HG02973 (cell line): ENCODE data around the gene APOL4.
A peak's percentile ranks its signal among the peaks of the same experiment; 100 is the strongest.
"Not testable (repeated sequence)": the region's sequence is repeated elsewhere in the genome, so short reads cannot be mapped to it uniquely, and the experiment has no call there.

Experiments
- ATAC-seq: cut with Tn5 transposase; IDR thresholded peaks from one replicate; pipeline ENCODE4 v1.9.1; 2021; ENCODE audit warnings: moderate library complexity; ENCODE audit not compliant: unreplicated experiment

APOL4 gene

GRCh38 chr22:36187862-36188261, 13.7 kb downstream of the APOL4 start:
- not testable (repeated sequence) for ATAC-seq

DNA sequence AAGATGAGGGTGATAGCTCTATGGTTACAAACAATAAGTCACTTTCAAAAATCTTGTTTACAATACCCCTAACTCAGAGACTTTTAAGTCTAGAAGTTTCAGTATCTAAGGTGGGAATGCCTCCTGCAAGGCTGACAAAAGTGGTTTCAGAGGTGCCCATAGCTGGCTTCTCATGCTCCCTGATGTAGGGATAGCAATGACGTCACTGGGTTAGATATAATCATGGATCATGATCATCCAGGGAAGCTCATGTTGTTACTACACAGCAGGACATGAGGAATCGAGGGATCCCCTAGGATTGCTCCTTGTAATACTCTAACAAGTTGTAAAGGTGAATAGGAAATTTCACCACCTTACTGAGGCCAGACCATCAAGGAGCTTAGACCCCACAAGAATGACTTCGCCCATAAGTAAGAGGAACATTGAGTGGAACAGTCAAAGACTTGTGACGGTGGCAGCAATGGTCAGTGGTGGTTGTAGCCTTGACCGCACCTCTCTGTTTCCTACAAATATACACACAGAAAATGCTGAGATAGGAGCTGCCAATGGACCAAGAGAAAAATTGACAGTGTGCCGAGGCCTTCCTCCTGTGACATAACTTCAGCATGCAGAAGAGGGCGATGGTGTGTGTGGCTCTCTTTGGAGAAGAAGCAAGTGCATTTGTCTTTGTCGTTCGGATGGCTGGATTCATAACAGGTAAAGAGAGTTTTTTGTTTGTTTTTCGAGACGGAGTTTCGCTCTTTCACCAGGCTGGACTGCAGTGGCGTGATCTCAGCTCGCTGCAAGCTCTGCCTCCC, 15.6 kb downstream of the APOL4 start:
- ATAC-seq: no peak

- no peak for ATAC-seq
Observed at GRCh38 chr22:36184433-36185025, 17.1 kb downstream of the APOL4 start.

GRCh38 chr22:36183446-36183845, 18.2 kb downstream of the APOL4 start:
- ATAC-seq: no peak

GRCh38 chr22:36182857-36183256, 18.8 kb downstream of the APOL4 start:
- ATAC-seq: no peak

GRCh38 chr22:36182056-36182455, 19.6 kb downstream of the APOL4 start:
- no peak for ATAC-seq

DNA sequence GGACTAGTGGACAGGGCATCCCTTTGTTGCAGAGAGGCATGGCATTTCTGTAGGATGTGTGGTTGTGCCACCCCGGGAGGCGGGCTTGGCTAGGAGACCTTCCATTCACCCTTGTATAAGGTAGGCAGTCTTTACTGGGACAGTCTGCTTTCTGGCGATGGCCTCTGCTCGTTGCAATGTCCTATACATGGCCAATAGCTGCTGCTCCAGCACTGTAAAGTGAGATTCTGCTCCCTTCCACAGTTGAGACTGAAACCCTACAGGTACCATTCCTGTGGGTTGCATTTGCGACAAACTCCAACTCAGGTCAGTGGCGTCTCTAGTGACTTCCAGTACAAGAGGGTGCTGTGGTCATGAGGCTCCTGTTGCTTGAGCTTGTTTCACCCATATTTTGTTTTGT, 20.7 kb downstream of the APOL4 start:
- ATAC-seq: no peak

DNA sequence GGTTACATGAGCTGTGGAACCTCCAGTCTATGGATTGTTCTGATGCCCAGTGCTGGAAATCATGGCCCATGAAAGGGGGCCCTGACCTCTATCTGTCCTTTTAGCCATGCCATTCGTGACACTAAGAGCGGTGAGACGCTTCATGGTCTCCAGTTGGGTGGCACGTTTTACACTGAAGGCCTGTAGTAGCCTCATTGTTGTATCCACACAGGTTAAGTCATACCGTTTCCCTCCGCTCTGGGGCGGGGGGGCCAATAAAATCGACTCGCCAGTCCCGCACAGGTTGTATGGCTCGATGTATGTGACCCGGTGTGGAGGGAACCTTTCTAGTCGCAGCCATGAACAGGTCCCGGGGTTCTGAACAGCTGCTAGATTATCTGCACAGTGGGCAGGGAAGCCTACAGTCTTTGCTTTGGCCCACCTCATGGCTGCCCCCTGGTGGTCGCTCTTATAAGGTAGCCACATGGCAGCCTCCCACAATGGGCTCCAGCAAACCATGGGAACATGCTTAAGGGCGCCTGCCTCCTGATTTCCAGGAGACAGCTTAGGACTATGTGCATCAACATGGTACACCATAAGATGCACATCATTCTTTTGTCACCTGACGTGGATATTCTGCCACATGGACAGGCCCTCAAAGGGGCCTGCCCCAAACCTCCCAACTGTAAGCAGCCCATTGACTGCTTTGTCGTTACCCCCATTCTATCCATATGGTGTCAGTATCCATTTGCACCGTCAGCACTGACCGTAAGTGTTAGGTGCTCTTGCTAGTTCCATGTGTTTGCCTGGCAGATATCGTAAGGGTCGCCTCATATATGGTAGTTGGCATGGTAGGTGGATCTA, 21.4 kb downstream of the APOL4 start:
- no peak for ATAC-seq

- no peak for ATAC-seq
Observed at GRCh38 chr22:36177160-36177559, 24.4 kb downstream of the APOL4 start.

- no peak for ATAC-seq
Observed at GRCh38 chr22:36175892-36176291, 25.7 kb downstream of the APOL4 start.

DNA sequence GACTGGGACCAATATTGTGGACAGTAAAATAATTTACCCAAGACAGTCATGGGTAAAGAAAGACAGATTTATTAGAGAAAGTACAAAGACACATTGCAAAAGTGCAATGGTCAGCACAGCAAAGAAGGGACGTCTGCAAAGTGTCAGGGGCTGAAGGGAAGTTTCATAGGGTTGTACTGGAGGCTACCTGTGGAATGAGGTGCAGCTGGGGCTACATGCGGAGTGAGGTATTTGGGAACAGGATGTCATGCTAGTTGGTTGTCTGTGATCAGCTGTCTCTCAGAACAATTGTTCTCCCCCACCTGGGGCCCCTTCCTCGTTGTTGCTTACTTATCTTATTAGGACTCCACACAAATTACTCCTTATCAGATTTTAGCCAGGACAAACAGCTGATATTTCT, 29.7 kb downstream of the APOL4 start:
- ATAC-seq: no peak

DNA sequence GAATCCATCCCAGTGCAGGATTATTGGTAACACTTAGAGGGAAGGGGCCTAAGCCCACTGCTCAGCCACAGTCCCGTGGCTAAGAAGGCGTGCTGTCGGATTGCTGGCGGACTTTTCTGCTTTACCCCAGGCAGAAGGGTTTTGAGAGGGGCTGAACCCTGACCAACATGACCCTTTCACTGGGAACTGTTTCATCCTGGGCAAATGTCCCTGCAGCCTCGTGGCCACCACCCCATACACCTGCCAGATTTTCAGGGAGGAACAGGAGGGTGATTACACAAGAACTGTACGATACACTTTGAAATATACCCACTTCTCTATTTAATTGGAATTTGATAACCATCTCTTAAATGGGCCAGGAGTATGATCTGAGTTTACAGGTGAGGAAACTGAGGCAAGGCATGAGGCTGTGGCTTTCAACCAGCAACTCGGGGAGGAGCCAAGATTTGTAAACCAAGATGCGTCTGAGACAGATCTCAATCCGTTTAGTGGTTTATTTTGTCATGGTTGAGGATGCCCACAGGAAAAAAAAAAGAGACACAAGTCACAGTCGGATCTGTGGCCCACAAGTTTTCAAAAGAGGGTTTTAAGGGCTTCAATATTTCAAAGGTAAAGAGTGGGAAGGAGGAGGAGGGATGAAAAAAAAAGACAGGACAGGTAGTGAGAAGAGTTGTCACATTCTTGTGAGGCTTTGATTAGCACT, 34.9 kb downstream of the APOL4 start:
- no peak for ATAC-seq

- no peak for ATAC-seq
Observed at GRCh38 chr22:36166086-36166485, 35.5 kb downstream of the APOL4 start.

DNA sequence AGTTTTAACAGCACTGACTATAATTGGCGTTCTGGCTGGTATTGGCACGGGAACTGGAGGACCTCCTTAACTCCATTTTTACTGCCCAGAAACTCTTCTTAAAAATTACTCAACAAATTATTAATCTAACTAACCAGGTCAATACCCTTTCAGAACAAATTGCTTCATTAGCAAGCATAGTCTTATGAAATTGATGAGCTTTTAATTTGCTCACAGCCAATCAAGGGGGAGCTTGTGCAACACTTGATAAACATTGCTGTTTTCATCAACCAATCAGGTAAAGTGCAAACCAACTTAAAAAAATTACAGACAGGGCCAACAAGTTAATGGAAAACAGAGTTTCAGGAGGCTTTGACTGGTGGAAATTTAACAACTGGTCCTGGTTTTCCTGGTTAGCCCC, 36.5 kb downstream of the APOL4 start:
- ATAC-seq: no peak

GRCh38 chr22:36164621-36165020, 37.0 kb downstream of the APOL4 start:
- no peak for ATAC-seq

DNA sequence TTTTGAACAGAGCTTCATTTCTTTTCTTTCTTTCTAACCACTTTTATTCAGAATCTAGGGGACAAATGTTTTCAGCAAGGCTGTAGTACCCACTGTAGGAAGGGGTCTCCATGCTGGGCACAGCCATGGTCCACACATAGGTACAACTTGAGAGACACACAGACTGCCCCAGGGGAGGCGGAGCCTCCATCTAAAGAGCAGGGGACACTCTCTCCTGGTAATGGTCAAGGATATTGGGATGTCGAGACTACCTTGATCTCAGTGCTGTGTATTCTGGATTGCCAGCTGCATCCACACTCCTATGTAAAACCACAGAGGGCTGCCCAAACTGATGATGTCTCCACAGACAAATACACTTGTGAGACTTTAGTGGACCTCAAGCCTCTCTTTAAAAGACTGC, 38.1 kb downstream of the APOL4 start:
- no peak for ATAC-seq

- peak; percentile 50 for ATAC-seq
Observed at GRCh38 chr22:36162127-36163034, 39.2 kb downstream of the APOL4 start.

DNA sequence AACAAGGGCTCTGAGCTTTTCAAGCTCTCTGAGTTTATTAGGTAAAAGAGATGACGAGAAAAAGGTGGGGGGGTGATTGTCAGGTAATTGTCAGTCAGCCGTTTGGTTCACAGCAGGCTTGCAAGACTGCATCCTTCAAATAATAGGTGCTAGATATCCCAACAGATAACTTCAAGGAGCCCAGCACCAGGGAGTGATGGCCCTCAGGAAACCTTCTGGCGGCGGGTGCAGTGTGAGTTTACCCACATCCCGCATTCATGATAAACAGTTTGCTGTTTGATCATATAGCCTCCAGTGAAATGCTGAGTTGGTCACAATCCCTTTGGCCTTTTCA, 39.8 kb downstream of the APOL4 start:
- ATAC-seq: not testable (repeated sequence)

DNA sequence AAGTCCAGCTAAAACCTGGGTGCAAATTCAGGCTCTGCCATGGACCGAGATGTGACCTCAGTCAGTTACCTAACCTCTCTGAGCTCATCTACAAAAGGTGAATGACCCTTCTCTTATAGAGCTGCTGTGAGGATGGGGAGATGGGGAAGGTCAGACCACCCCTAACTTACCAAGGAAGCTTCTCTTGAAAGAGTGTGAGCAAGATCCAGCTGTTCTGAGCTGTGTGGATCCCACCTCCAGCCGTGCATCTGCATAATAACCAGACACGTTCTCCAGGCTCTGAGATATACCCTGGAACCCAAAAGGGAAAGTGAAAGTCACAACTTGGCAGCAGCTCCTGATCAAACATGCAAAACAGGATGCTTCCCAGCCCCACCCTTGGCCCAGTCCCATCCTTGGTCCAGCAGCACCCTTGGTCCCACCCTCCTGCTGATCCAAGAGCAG, 41.1 kb downstream of the APOL4 start, which contains the start of gene APOL3:
APOL3 (minus strand) TSS at position 257 of the 444 bp plus-strand sequence. CDS start 11,700 bp downstream, outside the sequence.
- no peak for ATAC-seq
